Tibial artery (tissue), 4 donors: Measurements from ENCODE around the gene TMEM213.

Experiments used
- DNase-seq, 2 donors: peaks; one replicate each; pipeline ENCODE4 v3.0.0-alpha.2; 2019
- H3K27ac ChIP-seq, 2 donors: fragments of 200-600 bp; sonication (generic) in 1 of 2; 1 replicate in 1 of 2; 2 replicates in 1 of 2; pipeline ENCODE4 v1.5.1; 2018 to 2019; ENCODE audit warnings: mild to moderate bottlenecking in 1 of 2
- H3K27me3 ChIP-seq, 2 donors: fragments of 200-600 bp; sonication (generic) in 1 of 2; one replicate each; pipeline versions ENCODE4 v1.5.1 to v1.6.0; 2016 to 2019
- H3K36me3 ChIP-seq, 3 donors: fragments of 200-600 bp; sonication (generic) in 2 of 3; one replicate each; pipeline ENCODE4 v1.5.1; 2016 to 2019; ENCODE audit warnings: mild to moderate bottlenecking in 2 of 3
- H3K4me1 ChIP-seq, 4 donors: fragments of 200-600 bp; sonication (generic) in 2 of 4; 1 replicate in 3 of 4; 2 replicates in 1 of 4; pipeline ENCODE4 v1.5.1; 2016 to 2019
- H3K4me3 ChIP-seq, 2 donors: fragments of 200-600 bp; sonication (generic) in 1 of 2; 1 replicate in 1 of 2; 2 replicates in 1 of 2; pipeline ENCODE4 v1.5.1; 2018 to 2019; ENCODE audit warnings: mild to moderate bottlenecking in 2 of 2
- H3K9me3 ChIP-seq, 3 donors: fragments of 200-600 bp; sonication (generic) in 1 of 3; one replicate each; pipeline ENCODE4 v1.5.1; 2016 to 2019
- intact Hi-C: fragments of 100-400 bp; cut with DNase I; formaldehyde crosslinking; loops from one replicate; pipeline ENCODE4 v1.15.0; 2023; ENCODE audit warnings: low total_unique reads
- TF ChIP-seq, protein P1 (sequence below), 2 experiments: fragments of 200-600 bp in 1 of 2; fragments of 450-650 bp in 1 of 2; IDR thresholded peaks; one replicate each; pipeline ENCODE4 v1.5.1; 2017 to 2019; ENCODE audit warnings: antibody characterized with exemption in 2 of 2, mild to moderate bottlenecking in 1 of 2, moderate library complexity in 1 of 2

Gene TMEM213

DNA sequence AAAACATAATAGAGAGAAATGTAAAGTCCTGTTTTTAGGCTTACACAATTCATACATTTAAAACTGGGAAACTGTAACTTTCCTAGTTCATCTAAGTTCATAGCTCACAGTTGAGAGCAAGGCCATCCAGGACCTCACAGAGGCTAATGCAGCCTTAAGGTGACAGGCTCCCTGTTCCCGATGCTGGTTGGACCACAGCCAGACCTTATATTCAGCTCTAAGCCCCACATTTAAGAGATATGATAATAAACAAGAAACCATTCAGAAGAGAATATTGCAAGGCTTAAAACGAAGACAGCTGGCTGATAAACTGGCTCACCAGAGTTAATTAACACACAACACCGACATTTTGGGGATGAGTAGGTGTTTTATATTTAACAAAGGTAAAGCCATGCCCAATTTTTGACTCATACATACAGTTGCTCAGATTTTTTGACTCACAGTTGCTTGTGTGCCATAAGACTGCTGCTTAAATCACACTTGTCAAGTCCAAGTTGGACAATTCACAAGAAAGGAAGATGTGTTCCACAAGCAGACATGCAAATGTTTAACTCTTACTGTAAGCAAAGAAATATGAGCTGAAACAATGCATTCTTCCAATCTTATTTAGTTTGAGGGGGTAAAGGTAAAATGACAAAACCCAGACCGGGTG, 41.1 kb upstream of the TMEM213 start:
- no peak overlapping the region for H3K4me3 ChIP-seq
- no peaks in the 10 kb centered on the region for H3K9me3 ChIP-seq
- H3K36me3 ChIP-seq = no peaks in the 10 kb centered on the region
- TF ChIP-seq, protein P1, sequence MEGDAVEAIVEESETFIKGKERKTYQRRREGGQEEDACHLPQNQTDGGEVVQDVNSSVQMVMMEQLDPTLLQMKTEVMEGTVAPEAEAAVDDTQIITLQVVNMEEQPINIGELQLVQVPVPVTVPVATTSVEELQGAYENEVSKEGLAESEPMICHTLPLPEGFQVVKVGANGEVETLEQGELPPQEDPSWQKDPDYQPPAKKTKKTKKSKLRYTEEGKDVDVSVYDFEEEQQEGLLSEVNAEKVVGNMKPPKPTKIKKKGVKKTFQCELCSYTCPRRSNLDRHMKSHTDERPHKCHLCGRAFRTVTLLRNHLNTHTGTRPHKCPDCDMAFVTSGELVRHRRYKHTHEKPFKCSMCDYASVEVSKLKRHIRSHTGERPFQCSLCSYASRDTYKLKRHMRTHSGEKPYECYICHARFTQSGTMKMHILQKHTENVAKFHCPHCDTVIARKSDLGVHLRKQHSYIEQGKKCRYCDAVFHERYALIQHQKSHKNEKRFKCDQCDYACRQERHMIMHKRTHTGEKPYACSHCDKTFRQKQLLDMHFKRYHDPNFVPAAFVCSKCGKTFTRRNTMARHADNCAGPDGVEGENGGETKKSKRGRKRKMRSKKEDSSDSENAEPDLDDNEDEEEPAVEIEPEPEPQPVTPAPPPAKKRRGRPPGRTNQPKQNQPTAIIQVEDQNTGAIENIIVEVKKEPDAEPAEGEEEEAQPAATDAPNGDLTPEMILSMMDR (IDR thresholded peaks at IDR 0.05) = no peak
- no peak for DNase-seq
- H3K27ac ChIP-seq = no peak overlapping the region
- intact Hi-C loops = no loop called here
- no peaks in the 10 kb centered on the region for H3K4me1 ChIP-seq
- H3K27me3 ChIP-seq = peaks cover 0 to 1% of the 10 kb centered on the region in 2 donors

- no peaks in the 10 kb centered on the region for H3K27me3 ChIP-seq
- no peak for DNase-seq
- TF ChIP-seq, protein P1 (IDR thresholded peaks at IDR 0.05) = no peak
- H3K36me3 ChIP-seq = no peaks in the 10 kb centered on the region
- no peak overlapping the region for H3K4me3 ChIP-seq
- intact Hi-C loops = no loop called here
- H3K27ac ChIP-seq = no peak overlapping the region
- no peaks in the 10 kb centered on the region for H3K9me3 ChIP-seq
- no peaks in the 10 kb centered on the region for H3K4me1 ChIP-seq
Observed at GRCh38 chr7:138768241-138768640, 29.6 kb upstream of the TMEM213 start.

DNA sequence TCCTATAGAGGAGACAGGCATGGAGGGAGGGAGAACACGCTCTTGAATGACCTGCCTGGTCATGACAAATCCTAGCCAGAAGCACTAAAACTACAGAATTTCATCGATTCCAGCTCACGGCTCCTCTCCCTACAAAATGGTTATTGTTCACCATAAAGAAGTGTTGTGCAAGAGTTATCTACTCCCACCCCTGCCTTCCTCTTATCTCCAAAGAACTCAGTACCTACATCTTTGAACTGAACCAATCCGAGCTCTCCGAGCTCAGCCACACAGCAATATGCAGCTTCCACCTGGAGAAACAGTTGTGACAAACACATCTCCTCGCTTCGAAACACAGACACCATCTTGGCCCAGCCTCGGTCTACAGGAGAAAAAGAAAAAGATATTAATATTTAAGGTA, 26.9 kb upstream of the TMEM213 start:
- DNase-seq = no peak
- H3K9me3 ChIP-seq = no peaks in the 10 kb centered on the region
- no peak overlapping the region for H3K27ac ChIP-seq
- intact Hi-C loops = no loop called here
- no peak overlapping the region for H3K4me3 ChIP-seq
- TF ChIP-seq, protein P1 (IDR thresholded peaks at IDR 0.05) = no peak
- no peaks in the 10 kb centered on the region for H3K4me1 ChIP-seq
- H3K36me3 ChIP-seq = no peaks in the 10 kb centered on the region
- H3K27me3 ChIP-seq = peaks cover 0 to 3% of the 10 kb centered on the region in 2 donors

- no peaks in the 10 kb centered on the region for H3K9me3 ChIP-seq
- no peak overlapping the region for H3K27ac ChIP-seq
- intact Hi-C loops = no loop called here
- H3K27me3 ChIP-seq = peaks cover 0 to 3% of the 10 kb centered on the region in 2 donors
- TF ChIP-seq, protein P1 (IDR thresholded peaks at IDR 0.05) = no peak
- H3K36me3 ChIP-seq = no peaks in the 10 kb centered on the region
- H3K4me3 ChIP-seq = no peak overlapping the region
- H3K4me1 ChIP-seq = no peaks in the 10 kb centered on the region
- no peak for DNase-seq
Observed at GRCh38 chr7:138773176-138773575, 24.6 kb upstream of the TMEM213 start.

- no peak for DNase-seq
- Histone ChIP-seq H3K27ac (no peak overlapping the region), H3K36me3 (no peaks in the 10 kb centered on the region), H3K4me1 (no peaks in the 10 kb centered on the region), H3K27me3 (peaks cover 0 to 3% of the 10 kb centered on the region in 2 donors), H3K4me3 (no peak overlapping the region), H3K9me3 (no peaks in the 10 kb centered on the region)
- intact Hi-C loops = no loop called here
- TF ChIP-seq, protein P1 (IDR thresholded peaks at IDR 0.05) = no peak
Observed at GRCh38 chr7:138773817-138774216, 24.0 kb upstream of the TMEM213 start.
